GM12873 (cell line): Measurements from ENCODE around the gene ARHGAP15.

ENCODE experiments used
- CTCF ChIP-seq: IDR thresholded peaks from 2 replicates; pipeline ENCODE4 v1.5.1; 2012; ENCODE audit warnings: low read depth, mild to moderate bottlenecking, moderate library complexity, low read length, control low read depth; ENCODE audit not compliant: insufficient read depth; ENCODE audit errors: missing control alignments

Gene ARHGAP15

GRCh38 chr2:143345887-143346787 lies 216.9 kb downstream of the ARHGAP15 start:
- no peak for TF ChIP-seq CTCF

- TF ChIP-seq CTCF = no peak
Observed at GRCh38 chr2:143347271-143347695, 218.1 kb downstream of the ARHGAP15 start.

GRCh38 chr2:143347901-143348414 lies 218.7 kb downstream of the ARHGAP15 start:
- TF ChIP-seq CTCF = no peak

- TF ChIP-seq CTCF = no peak
Observed at GRCh38 chr2:143354050-143354750, 225.0 kb downstream of the ARHGAP15 start.

- TF ChIP-seq CTCF = no peak
Observed at GRCh38 chr2:143355870-143356269, 226.7 kb downstream of the ARHGAP15 start.

- TF ChIP-seq CTCF = no peak
Observed at GRCh38 chr2:143356336-143356735, 227.1 kb downstream of the ARHGAP15 start.
